ENCODE data around the gene ATP1A4. TPM values are rescaled to one million over a fixed set of nuclear protein-coding genes. Genes with fewer than 3 reads are reported as not detected.

The ATP1A4 gene
- total RNA-seq, 4 donors from 2014 or later, result 1.5 TPM; not detected in 3

DNA sequence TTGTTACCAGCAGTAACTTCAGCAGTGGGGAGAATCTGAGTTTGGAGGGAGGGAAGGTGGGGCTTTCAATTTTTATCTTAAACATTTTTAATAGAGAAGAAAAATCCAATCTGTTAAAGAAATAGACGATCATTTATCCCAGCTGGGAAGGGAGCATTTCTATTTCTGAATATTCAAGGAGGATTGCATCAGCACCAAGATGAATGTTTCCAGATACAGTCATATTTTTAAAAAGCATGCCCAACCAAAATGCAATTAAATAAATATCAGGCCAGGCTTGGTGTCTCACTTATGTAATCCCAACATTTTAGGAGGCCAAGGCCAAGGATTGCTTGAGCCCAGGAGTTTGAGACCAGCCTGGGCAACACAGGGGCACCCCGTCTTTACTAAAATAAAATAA is 1.7 kb upstream of the ATP1A4 start:
- Histone ChIP-seq H3K27me3 (no peaks in the 10 kb centered on the region), H3K36me3 (no peaks in the 10 kb centered on the region), H3K4me1 (no peaks in the 10 kb centered on the region), H3K27ac (no peak overlapping the region), H3K4me3 (no peak overlapping the region), H3K9me3 (no peaks in the 10 kb centered on the region)
- no peak for TF ChIP-seq POLR2A (IDR thresholded peaks at IDR 0.05)
- TF ChIP-seq, protein P1, sequence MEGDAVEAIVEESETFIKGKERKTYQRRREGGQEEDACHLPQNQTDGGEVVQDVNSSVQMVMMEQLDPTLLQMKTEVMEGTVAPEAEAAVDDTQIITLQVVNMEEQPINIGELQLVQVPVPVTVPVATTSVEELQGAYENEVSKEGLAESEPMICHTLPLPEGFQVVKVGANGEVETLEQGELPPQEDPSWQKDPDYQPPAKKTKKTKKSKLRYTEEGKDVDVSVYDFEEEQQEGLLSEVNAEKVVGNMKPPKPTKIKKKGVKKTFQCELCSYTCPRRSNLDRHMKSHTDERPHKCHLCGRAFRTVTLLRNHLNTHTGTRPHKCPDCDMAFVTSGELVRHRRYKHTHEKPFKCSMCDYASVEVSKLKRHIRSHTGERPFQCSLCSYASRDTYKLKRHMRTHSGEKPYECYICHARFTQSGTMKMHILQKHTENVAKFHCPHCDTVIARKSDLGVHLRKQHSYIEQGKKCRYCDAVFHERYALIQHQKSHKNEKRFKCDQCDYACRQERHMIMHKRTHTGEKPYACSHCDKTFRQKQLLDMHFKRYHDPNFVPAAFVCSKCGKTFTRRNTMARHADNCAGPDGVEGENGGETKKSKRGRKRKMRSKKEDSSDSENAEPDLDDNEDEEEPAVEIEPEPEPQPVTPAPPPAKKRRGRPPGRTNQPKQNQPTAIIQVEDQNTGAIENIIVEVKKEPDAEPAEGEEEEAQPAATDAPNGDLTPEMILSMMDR (IDR thresholded peaks at IDR 0.05), result no peak
- intact Hi-C loops (cut with DNase I; ENCODE audit: low total_unique reads), result no loop called here
- DNase-seq, result no peak

DNA sequence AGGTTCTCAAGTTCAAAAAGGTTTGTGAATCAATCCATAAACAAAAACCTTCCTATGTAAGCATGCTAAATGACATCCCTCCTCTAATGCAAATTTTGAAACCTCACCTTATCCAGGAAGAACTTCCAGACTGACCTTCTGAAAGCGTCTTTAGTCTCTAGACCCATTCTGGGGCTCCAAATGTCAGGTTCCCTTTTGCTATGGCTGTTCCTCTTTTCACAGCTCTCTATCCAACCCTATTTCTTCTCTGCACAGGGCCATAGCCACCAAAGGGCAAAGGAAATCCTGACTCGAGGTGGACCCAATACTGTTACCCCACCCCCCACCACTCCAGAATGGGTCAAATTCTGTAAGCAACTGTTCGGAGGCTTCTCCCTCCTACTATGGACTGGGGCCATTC is 3.4 kb downstream of the ATP1A4 start:
- H3K4me1 ChIP-seq, result no peaks in the 10 kb centered on the region
- intact Hi-C loops (cut with DNase I; ENCODE audit: low total_unique reads), result no loop called here
- H3K27me3 ChIP-seq, result no peaks in the 10 kb centered on the region
- no peak for DNase-seq
- no peak overlapping the region for H3K27ac ChIP-seq
- no peaks in the 10 kb centered on the region for H3K36me3 ChIP-seq
- no peak overlapping the region for H3K4me3 ChIP-seq
- TF ChIP-seq POLR2A (IDR thresholded peaks at IDR 0.05), result no peak
- TF ChIP-seq, protein P1 (IDR thresholded peaks at IDR 0.05), result no peak
- no peaks in the 10 kb centered on the region for H3K9me3 ChIP-seq

- Histone ChIP-seq H3K36me3 (no peaks in the 10 kb centered on the region), H3K9me3 (no peaks in the 10 kb centered on the region), H3K4me1 (no peaks in the 10 kb centered on the region), H3K4me3 (no peak overlapping the region), H3K27me3 (no peaks in the 10 kb centered on the region), H3K27ac (no peak overlapping the region)
- intact Hi-C loops (cut with DNase I; ENCODE audit: low total_unique reads), result no loop called here
- no peak for DNase-seq
- TF ChIP-seq, protein P1 (IDR thresholded peaks at IDR 0.05), result no peak
- TF ChIP-seq POLR2A (IDR thresholded peaks at IDR 0.05), result no peak
Observed at GRCh38 chr1:160156361-160156760, 5.0 kb downstream of the ATP1A4 start.

DNA sequence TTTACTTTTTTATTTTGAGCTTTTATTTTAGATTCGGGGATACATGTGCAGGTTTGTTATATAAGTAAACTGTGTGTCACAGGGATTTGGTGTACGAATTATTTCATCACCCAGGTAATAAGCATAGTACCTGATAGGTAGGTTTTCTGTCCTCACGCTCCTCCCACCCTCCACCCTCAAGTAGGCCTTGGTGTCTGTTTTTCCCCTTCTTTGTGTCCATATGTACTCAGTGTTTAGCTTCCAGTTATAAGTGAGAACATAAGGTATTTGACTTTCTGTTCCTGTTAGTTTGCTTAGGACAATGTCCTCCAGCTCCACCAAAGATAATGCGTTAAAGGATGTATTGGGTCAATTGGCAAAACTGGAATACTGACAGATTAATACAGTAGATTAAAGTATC is 5.8 kb downstream of the ATP1A4 start:
- Histone ChIP-seq H3K4me3 (no peak overlapping the region), H3K27me3 (no peaks in the 10 kb centered on the region), H3K4me1 (no peaks in the 10 kb centered on the region), H3K27ac (no peak overlapping the region), H3K36me3 (no peaks in the 10 kb centered on the region), H3K9me3 (no peaks in the 10 kb centered on the region)
- intact Hi-C loops (cut with DNase I; ENCODE audit: low total_unique reads), result no loop called here
- no peak for DNase-seq
- TF ChIP-seq POLR2A (IDR thresholded peaks at IDR 0.05), result no peak
- TF ChIP-seq, protein P1 (IDR thresholded peaks at IDR 0.05), result no peak

- H3K9me3 ChIP-seq, result no peaks in the 10 kb centered on the region
- H3K4me1 ChIP-seq, result no peaks in the 10 kb centered on the region
- no peak for DNase-seq
- H3K27ac ChIP-seq, result no peak overlapping the region
- intact Hi-C loops (cut with DNase I; ENCODE audit: low total_unique reads), result no loop called here
- TF ChIP-seq, protein P1 (IDR thresholded peaks at IDR 0.05), result no peak
- H3K27me3 ChIP-seq, result no peaks in the 10 kb centered on the region
- H3K4me3 ChIP-seq, result no peak overlapping the region
- H3K36me3 ChIP-seq, result no peaks in the 10 kb centered on the region
Observed at GRCh38 chr1:160158031-160158430, 6.6 kb downstream of the ATP1A4 start.

Measured in uterus (tissue), 4 donors.